A673 (cell line): ENCODE results near the gene EXOC3L4. TPM values are rescaled to one million over a fixed set of nuclear protein-coding genes. Genes with fewer than 3 reads are reported as not detected.

ENCODE experiments used
- BruUV-seq: library from RNA; stranded (reverse); fragments of 400-500 nt; replicated peaks from 2 replicates; lab custom pipeline; 2021; lab: Mats Ljungman, UMichigan
- CTCF ChIA-PET: fragments of 300-600 bp; sonication (Branson Sonifier 250); formaldehyde crosslinking; loops from one replicate; lab custom pipeline; 2022; ENCODE audit warnings: antibody characterized with exemption; lab: Charles Lee
- POLR2A ChIA-PET: fragments of 300-600 bp; sonication (Branson Sonifier 250); formaldehyde crosslinking; loops from one replicate; lab custom pipeline; 2022; ENCODE audit warnings: antibody characterized with exemption; ENCODE audit not compliant: low non-redundant PET; lab: Charles Lee
- DNase-seq: peaks from one replicate; pipeline ENCODE4 v3.0.0-alpha.2; 2015; ENCODE audit warnings: low spot score
- H3K27ac ChIP-seq: fragments of 200-600 bp; sonication (generic); 2 replicates; pipeline ENCODE4 v1.5.1; 2016; ENCODE audit warnings: mixed run types, low read depth, mild to moderate bottlenecking, mixed read lengths, antibody characterized with exemption, low read length; ENCODE audit not compliant: poor library complexity, severe bottlenecking
- H3K27me3 ChIP-seq: fragments of 200-600 bp; sonication (generic); replicated peaks from 2 replicates; pipeline ENCODE4 v1.6.1; 2017; ENCODE audit warnings: mixed run types, low read depth, mild to moderate bottlenecking, mixed read lengths, antibody characterized with exemption, low read length; ENCODE audit not compliant: insufficient read depth, poor library complexity
- H3K36me3 ChIP-seq: fragments of 200-600 bp; sonication (generic); 2 replicates; pipeline ENCODE4 v1.6.1; 2016; ENCODE audit warnings: mixed run types, mild to moderate bottlenecking, mixed read lengths, antibody characterized with exemption, low read length; ENCODE audit not compliant: insufficient read depth, poor library complexity, severe bottlenecking
- H3K4me1 ChIP-seq: fragments of 200-600 bp; sonication (generic); 2 replicates; pipeline ENCODE4 v1.6.1; 2017; ENCODE audit warnings: mixed run types, mild to moderate bottlenecking, mixed read lengths, antibody characterized with exemption, low read length; ENCODE audit not compliant: insufficient read depth, poor library complexity, severe bottlenecking
- H3K4me3 ChIP-seq: fragments of 200-600 bp; sonication (generic); 2 replicates; pipeline ENCODE4 v1.5.1; 2016; ENCODE audit warnings: low read depth, mixed run types, mild to moderate bottlenecking, mixed read lengths, low read length; ENCODE audit not compliant: poor library complexity, severe bottlenecking
- H3K9me3 ChIP-seq: fragments of 200-600 bp; sonication (generic); 2 replicates; pipeline ENCODE4 v1.6.1; 2016; ENCODE audit warnings: mixed run types, low read depth, mild to moderate bottlenecking, mixed read lengths, antibody characterized with exemption, low read length; ENCODE audit not compliant: poor library complexity, severe bottlenecking
- CTCF ChIP-seq: fragments of 300-800, 200-600 bp; sonication (generic); conservative IDR thresholded peaks from 2 replicates; pipeline ENCODE4 v1.5.1; 2017; ENCODE audit warnings: low read depth, mild to moderate bottlenecking, antibody characterized with exemption, low read length, moderate library complexity, mixed read lengths
- EZH2 ChIP-seq: fragments of 200-600 bp; sonication (generic); IDR thresholded peaks from 2 replicates; pipeline ENCODE4 v1.6.1; 2017; ENCODE audit warnings: borderline replicate concordance, low read depth, mild to moderate bottlenecking, mixed read lengths, antibody characterized with exemption, low read length; ENCODE audit not compliant: poor library complexity, severe bottlenecking
- intact Hi-C: fragments of 100-400 bp; cut with micrococcal nuclease; formaldehyde crosslinking; loops from one replicate; pipeline ENCODE4 v1.10.0; 2022; ENCODE audit not compliant: unreplicated experiment
- total RNA-seq: library from RNA; stranded (reverse); gene quantifications from 2 replicates; pipeline ENCODE4 v1.2.3, GENCODE V29; 2021

EXOC3L4 gene
- total RNA-seq, 1 experiment from 2014 or later = not detected

- H3K27ac ChIP-seq = no peak overlapping the region
- intact Hi-C loops = no loop called here
- POLR2A ChIA-PET = no interaction called here
Observed at GRCh38 chr14:103066399-103066798, 28.1 kb upstream of the EXOC3L4 start.

GRCh38 chr14:103067231-103067954 is 27.1 kb upstream of the EXOC3L4 start:
- ChIA-PET POLR2A (no interaction called here), CTCF (interaction anchor here (0.7 kb wide), 1 partner anchor 479 kb away, joined by 5 read pairs; no protein-coding TSS in a partner anchor)
- Histone ChIP-seq H3K9me3 (no peaks in the 10 kb centered on the region), H3K36me3 (no peaks in the 10 kb centered on the region), H3K4me3 (no peak overlapping the region), H3K27me3 (no peaks in the 10 kb centered on the region), H3K27ac (no peak overlapping the region), H3K4me1 (no peaks in the 10 kb centered on the region)
- intact Hi-C loops = no loop called here
- no TSS peak for BruUV-seq
- TF ChIP-seq EZH2 (no peak), CTCF (no peak)
- DNase-seq = no peak

More at GRCh38 chr14:103066399-103066798, 28.1 kb upstream of the EXOC3L4 start:
- BruUV-seq = no TSS peak
- no peak for DNase-seq
- H3K27me3 ChIP-seq = no peaks in the 10 kb centered on the region
- H3K9me3 ChIP-seq = no peaks in the 10 kb centered on the region
- no peaks in the 10 kb centered on the region for H3K4me1 ChIP-seq
- no peak for TF ChIP-seq EZH2
- H3K4me3 ChIP-seq = no peak overlapping the region
- H3K36me3 ChIP-seq = no peaks in the 10 kb centered on the region
- CTCF ChIA-PET = no interaction called here

GRCh38 chr14:103068351-103069073 is 26.0 kb upstream of the EXOC3L4 start:
- ChIA-PET POLR2A (no interaction called here), CTCF (no interaction called here)
- no peaks in the 10 kb centered on the region for H3K36me3 ChIP-seq
- no peak overlapping the region for H3K27ac ChIP-seq
- H3K4me3 ChIP-seq = no peak overlapping the region
- H3K9me3 ChIP-seq = no peaks in the 10 kb centered on the region
- H3K4me1 ChIP-seq = no peaks in the 10 kb centered on the region
- no peak for TF ChIP-seq EZH2
- no peak for TF ChIP-seq CTCF
- BruUV-seq = no TSS peak
- no peak for DNase-seq
- no peaks in the 10 kb centered on the region for H3K27me3 ChIP-seq
- intact Hi-C loops = no loop called here
